Measurements from ENCODE around the gene CHST14.

CHST14 gene, protein sequence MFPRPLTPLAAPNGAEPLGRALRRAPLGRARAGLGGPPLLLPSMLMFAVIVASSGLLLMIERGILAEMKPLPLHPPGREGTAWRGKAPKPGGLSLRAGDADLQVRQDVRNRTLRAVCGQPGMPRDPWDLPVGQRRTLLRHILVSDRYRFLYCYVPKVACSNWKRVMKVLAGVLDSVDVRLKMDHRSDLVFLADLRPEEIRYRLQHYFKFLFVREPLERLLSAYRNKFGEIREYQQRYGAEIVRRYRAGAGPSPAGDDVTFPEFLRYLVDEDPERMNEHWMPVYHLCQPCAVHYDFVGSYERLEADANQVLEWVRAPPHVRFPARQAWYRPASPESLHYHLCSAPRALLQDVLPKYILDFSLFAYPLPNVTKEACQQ

GRCh38 chr15:40470423-40471104 lies at the start of gene CHST14:
Gene CHST14 (plus strand): TSS chr15:40470984. CDS start chr15:40471214, 230 bp downstream.
- TF ChIP-seq CTCF (conservative IDR thresholded peaks at IDR 0.05; ENCODE audit: low read depth, low read length): no peak
- DNase-seq (ENCODE audit: low read depth): no peak
- H3K4me3 ChIP-seq (ENCODE audit: low read length): peak within 1 kb of the TSS; percentile 63

DNA sequence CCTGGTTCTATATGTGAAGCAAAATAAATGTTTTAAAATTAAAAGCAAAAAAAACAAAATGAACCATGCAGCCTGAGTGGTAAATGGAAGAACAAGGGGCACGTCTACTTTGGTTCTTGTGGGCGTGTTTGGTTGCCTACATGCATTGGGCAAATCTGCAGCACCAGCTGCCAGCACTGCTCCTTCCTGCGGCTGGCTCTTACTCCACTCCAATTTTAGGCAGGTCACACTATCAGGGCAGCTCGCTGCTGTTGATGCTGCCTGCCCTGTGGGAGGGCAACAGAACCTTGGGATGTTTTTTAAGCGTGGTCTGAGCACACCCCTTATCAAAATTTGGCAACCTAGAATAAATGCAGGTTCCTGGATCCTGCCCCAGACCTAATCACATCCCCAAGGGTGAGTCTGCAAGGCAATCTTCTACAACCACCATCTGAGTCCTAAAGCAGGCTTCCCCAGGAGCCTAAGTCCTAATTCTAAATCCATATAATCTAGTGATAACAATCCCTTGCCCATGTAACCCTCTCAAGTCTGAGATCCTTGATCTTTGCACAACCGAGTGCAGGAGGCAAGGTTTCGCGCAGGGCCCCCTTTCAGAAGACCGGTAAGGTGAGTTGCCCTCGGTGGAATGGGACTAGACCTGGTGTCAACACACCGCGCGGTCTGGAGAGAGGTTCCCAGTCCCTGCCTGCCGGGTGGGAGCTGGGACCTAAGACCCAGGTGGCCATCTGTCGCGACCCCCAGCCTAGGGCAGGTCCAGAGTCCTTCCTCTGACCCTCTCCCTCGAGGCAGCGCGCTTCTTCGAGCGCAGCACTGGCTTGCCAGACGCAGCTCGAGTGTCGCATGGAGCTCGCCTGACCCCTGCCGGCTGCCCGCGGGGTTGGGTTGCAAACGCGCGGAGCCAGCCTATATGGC lies 49.3 kb upstream of the CHST14 start:
- H3K4me3 ChIP-seq (ENCODE audit: low read length): peak overlapping the region; percentile 13
- DNase-seq (ENCODE audit: low read depth): no peak
- TF ChIP-seq CTCF (conservative IDR thresholded peaks at IDR 0.05; ENCODE audit: low read depth, low read length): peak; percentile 92

- H3K4me3 ChIP-seq (ENCODE audit: low read length): no peak overlapping the region
- no peak for DNase-seq (ENCODE audit: low read depth)
- no peak for TF ChIP-seq CTCF (conservative IDR thresholded peaks at IDR 0.05; ENCODE audit: low read depth, low read length)
Observed at GRCh38 chr15:40424483-40425115, 46.2 kb upstream of the CHST14 start.

DNA sequence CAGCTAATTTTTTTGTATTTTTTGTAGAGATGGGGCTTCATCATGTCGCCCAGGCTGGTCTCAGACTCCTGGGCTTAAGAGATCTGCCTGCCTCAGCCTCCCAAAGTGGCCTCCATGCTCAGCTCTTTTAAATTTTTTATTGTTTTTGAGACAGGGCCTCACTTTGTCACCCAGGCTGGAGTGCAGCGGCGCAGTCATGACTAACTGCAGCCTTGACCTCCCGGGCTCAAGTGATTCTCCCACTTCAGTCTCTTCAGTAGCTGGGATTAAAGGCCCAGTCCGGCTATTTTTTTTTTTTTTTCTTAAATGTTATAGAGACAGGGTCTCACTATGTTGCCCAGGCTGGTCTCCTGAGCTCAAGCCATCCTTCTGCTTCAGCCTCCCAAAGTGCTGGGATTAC lies 45.1 kb upstream of the CHST14 start:
- no peak overlapping the region for H3K4me3 ChIP-seq (ENCODE audit: low read length)
- TF ChIP-seq CTCF (conservative IDR thresholded peaks at IDR 0.05; ENCODE audit: low read depth, low read length): no peak
- DNase-seq (ENCODE audit: low read depth): no peak

GRCh38 chr15:40427188-40427587 lies 43.6 kb upstream of the CHST14 start:
- DNase-seq (ENCODE audit: low read depth): no peak
- no peak overlapping the region for H3K4me3 ChIP-seq (ENCODE audit: low read length)
- no peak for TF ChIP-seq CTCF (conservative IDR thresholded peaks at IDR 0.05; ENCODE audit: low read depth, low read length)

GRCh38 chr15:40428185-40428584 lies 42.6 kb upstream of the CHST14 start:
- DNase-seq (ENCODE audit: low read depth): no peak
- no peak overlapping the region for H3K4me3 ChIP-seq (ENCODE audit: low read length)
- no peak for TF ChIP-seq CTCF (conservative IDR thresholded peaks at IDR 0.05; ENCODE audit: low read depth, low read length)
